ENCODE results near the gene TMEM263.
"Not testable (repeated sequence)": the region's sequence is repeated elsewhere in the genome, so short reads cannot be mapped to it uniquely, and the experiment has no call there.

- not testable (repeated sequence) for TF ChIP-seq CTCF (IDR thresholded peaks at IDR 0.05 in 2 of 3, conservative IDR thresholded peaks at IDR 0.05 in 1 of 3; ENCODE audit: borderline replicate concordance in 1 of 3, insufficient read depth in 1 of 3, low read depth in 2 of 3, low read length in 2 of 3); POLR2A (IDR thresholded peaks at IDR 0.05; ENCODE audit: borderline replicate concordance, extremely low read depth, insufficient read depth, insufficient read length); TCF7L2 (IDR thresholded peaks at IDR 0.05; ENCODE audit: borderline replicate concordance, extremely low read depth, insufficient read depth, insufficient read length); JUND (IDR thresholded peaks at IDR 0.05); ATF3 (IDR thresholded peaks at IDR 0.05); EGR1 (IDR thresholded peaks at IDR 0.05; ENCODE audit: low read depth); RAD21 (IDR thresholded peaks at IDR 0.05; ENCODE audit: low read depth); EZH2phosphoT487 (IDR thresholded peaks at IDR 0.05; ENCODE audit: borderline replicate concordance); YY1 (IDR thresholded peaks at IDR 0.05; ENCODE audit: extremely low read depth, insufficient replicate concordance, low read depth, low read length); POLR2AphosphoS5 (IDR thresholded peaks at IDR 0.05; ENCODE audit: low read depth, low read length); EZH2 (IDR thresholded peaks at IDR 0.05); MAX (IDR thresholded peaks at IDR 0.05)
Measured at GRCh38 chr12:107002665-107003064, 47.0 kb downstream of the TMEM263 start.
